PC-3 (cell line): ENCODE results near the gene MTMR6.

ENCODE experiments used
- CTCF ChIP-seq: fragments of 300-600 bp; sonication (generic); conservative IDR thresholded peaks from 2 replicates; pipeline ENCODE4 v1.5.1; 2017; ENCODE audit warnings: antibody characterized with exemption, low read depth, mild to moderate bottlenecking, low read length
- EZH2 ChIP-seq: fragments of 300-600 bp; sonication (generic); IDR thresholded peaks from one replicate; pipeline ENCODE4 v1.6.1; 2017; ENCODE audit warnings: antibody characterized with exemption, mild to moderate bottlenecking, low read length; ENCODE audit not compliant: unreplicated experiment

GRCh38 chr13:25288966-25289365 is 1.7 kb upstream of the MTMR6 start:
- TF ChIP-seq CTCF = no peak
- no peak for TF ChIP-seq EZH2
